AG04450 (cell line): Measurements from ENCODE around the gene THAP11. TPM values are rescaled to one million over a fixed set of nuclear protein-coding genes. Genes with fewer than 3 reads are reported as not detected.

Experiments used
- CTCF ChIA-PET: fragments of 300-600, 350-600 bp; formaldehyde crosslinking; extraction: SDS; loops from one replicate; lab custom pipeline; 2022; ENCODE audit warnings: antibody characterized with exemption, inconsistent platforms; lab: Charles Lee
- POLR2A ChIA-PET: fragments of 350-600 bp; formaldehyde crosslinking; extraction: SDS; loops from one replicate; lab custom pipeline; 2021; ENCODE audit warnings: antibody characterized with exemption, inconsistent platforms; lab: Yijun Ruan, JAX
- DNase-seq: peaks from one replicate; pipeline ENCODE4 v3.0.0-alpha.2; 2011; ENCODE audit warnings: low read depth, low spot score
- H3K27ac ChIP-seq: one replicate; pipeline ENCODE4 v1.5.1; 2012; ENCODE audit warnings: low read depth, low read length, control low read depth
- H3K27me3 ChIP-seq: one replicate; pipeline ENCODE4 v1.6.0; 2012; ENCODE audit warnings: low read length; ENCODE audit not compliant: control insufficient read depth, insufficient read depth
- H3K4me3 ChIP-seq: 2 replicates; pipeline ENCODE4 v1.5.1; 2011; ENCODE audit warnings: mild to moderate bottlenecking, low read depth, low read length, control low read depth
- H3K9me3 ChIP-seq: 2 replicates; pipeline ENCODE4 v1.5.1; 2012; ENCODE audit warnings: low read length; ENCODE audit not compliant: control insufficient read depth, insufficient read depth
- polyA plus RNA-seq: library from polyadenylated mRNA; depleted of rRNA; stranded (reverse); fragments of >200 nt; gene quantifications from 2 replicates; pipeline ENCODE4 v1.2.3, GENCODE V29; 2011
- TF ChIP-seq, protein P1 (sequence below): IDR thresholded peaks from 2 replicates; pipeline ENCODE4 v1.5.1; 2011; ENCODE audit warnings: low read depth, low read length, control low read depth, inconsistent platforms

The THAP11 gene
- polyA plus RNA-seq, 1 experiment: 22.3 TPM

DNA sequence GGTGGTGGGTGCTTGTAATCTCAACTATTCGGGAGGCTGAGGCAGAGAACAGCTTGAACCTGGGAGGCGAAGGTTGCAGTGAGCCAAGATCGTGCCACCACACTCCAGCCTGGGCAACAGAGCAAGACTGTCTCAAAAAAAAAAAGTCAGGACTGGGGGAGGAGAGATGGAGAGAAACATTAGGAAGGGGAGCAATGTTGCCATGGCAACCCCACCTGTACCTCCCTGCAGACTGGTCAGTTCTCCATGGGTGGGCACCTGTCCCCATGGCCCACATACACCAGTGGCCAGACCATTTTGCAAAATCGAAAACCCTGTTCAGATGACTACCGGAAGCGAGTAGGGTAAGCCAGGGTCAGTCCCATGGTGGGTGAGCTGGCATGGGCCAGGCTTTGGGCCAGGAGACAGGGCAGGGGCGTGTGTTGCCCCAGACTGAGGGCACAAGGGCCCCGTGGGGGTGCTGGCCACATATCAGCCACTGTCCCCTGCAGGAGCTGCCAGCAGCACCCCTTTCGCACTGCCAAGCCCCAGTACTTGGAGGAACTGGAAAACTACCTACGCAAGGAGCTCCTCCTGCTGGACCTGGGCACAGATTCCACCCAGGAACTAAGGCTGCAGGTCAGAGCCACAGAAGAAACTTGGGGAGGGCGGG, 21.4 kb upstream of the THAP11 start:
- POLR2A ChIA-PET: no interaction called here
- TF ChIP-seq, protein P1, sequence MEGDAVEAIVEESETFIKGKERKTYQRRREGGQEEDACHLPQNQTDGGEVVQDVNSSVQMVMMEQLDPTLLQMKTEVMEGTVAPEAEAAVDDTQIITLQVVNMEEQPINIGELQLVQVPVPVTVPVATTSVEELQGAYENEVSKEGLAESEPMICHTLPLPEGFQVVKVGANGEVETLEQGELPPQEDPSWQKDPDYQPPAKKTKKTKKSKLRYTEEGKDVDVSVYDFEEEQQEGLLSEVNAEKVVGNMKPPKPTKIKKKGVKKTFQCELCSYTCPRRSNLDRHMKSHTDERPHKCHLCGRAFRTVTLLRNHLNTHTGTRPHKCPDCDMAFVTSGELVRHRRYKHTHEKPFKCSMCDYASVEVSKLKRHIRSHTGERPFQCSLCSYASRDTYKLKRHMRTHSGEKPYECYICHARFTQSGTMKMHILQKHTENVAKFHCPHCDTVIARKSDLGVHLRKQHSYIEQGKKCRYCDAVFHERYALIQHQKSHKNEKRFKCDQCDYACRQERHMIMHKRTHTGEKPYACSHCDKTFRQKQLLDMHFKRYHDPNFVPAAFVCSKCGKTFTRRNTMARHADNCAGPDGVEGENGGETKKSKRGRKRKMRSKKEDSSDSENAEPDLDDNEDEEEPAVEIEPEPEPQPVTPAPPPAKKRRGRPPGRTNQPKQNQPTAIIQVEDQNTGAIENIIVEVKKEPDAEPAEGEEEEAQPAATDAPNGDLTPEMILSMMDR: no peak

DNA sequence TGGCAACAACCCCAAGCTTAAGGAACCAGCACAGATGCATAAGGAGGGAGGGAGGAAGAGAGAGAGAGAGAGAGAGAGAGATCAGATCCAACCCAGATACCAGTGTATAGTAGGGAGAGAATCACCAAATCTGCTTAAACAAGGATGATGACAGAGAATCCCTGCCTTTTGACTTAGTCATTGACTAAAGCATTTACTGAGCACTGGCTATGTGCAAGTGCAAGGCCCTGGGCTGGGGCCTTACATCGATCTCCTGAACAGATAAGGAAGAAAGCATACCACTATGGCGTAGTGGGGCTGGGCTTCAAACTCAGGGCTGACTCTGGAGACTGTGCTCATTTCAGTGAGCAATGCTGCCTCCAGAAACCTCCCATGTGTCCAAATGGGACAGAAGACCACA, 19.6 kb upstream of the THAP11 start:
- H3K27ac ChIP-seq: no peak overlapping the region
- no peaks in the 10 kb centered on the region for H3K27me3 ChIP-seq
- TF ChIP-seq, protein P1: no peak
- DNase-seq: no peak
- CTCF ChIA-PET: no interaction called here
- no peak overlapping the region for H3K4me3 ChIP-seq
- POLR2A ChIA-PET: interaction anchor here (0.6 kb wide), 1 partner anchor 488 kb away, joined by 3 read pairs; the partner anchor contains the start of gene SLC7A6OS
- no peaks in the 10 kb centered on the region for H3K9me3 ChIP-seq

More for the DNA sequence above, 21.4 kb upstream of the THAP11 start:
- no peak for DNase-seq
- Histone ChIP-seq H3K27me3 (no peaks in the 10 kb centered on the region), H3K4me3 (no peak overlapping the region), H3K9me3 (no peaks in the 10 kb centered on the region), H3K27ac (no peak overlapping the region)
- CTCF ChIA-PET: no interaction called here

DNA sequence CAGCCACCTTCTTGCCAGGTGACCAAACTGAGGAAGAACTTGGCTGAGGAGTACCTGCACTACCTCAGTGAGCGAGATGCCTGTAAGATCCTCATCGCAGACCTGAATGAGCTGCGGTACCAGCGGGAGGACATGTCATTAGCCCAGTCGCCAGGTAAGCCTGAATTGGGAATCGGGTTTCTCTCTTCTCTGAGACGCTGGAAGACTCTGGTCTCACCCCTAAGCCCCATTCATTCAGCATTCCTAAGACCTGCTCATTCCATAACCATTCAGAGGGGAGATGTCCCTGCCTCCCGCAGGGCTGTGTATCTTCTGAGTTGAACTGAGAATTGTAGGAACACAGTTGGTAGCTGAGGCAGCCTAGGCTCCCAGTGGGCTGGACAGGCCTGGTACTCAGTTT, 17.0 kb upstream of the THAP11 start:
- TF ChIP-seq, protein P1: no peak
- H3K9me3 ChIP-seq: no peaks in the 10 kb centered on the region
- H3K4me3 ChIP-seq: no peak overlapping the region
- DNase-seq: no peak
- no peaks in the 10 kb centered on the region for H3K27me3 ChIP-seq
- H3K27ac ChIP-seq: no peak overlapping the region
- ChIA-PET POLR2A (no interaction called here), CTCF (interaction anchor here (2.6 kb wide), 1 partner anchor 8 kb away, joined by 17 read pairs; no protein-coding TSS in a partner anchor)

DNA sequence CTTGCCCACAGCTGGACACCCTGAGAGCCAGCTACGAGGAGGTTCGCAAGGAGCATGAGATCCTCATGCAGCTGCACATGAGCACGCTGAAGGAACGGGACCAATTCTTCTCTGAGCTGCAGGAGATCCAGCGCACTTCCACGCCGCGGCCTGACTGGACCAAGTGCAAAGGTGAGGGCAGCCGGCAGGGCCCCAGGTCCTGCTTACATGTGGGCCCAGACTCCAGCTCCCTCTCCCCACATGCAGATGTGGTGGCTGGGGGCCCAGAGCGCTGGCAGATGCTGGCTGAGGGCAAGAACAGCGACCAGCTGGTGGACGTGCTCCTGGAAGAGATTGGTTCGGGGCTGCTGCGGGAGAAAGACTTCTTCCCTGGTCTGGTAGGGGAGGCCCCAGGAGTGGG, 16.2 kb upstream of the THAP11 start:
- no peaks in the 10 kb centered on the region for H3K27me3 ChIP-seq
- TF ChIP-seq, protein P1: no peak
- POLR2A ChIA-PET: interaction anchor here (0.8 kb wide), 1 partner anchor 15 kb away, joined by 3 read pairs; no protein-coding TSS in a partner anchor
- DNase-seq: no peak
- H3K27ac ChIP-seq: no peak overlapping the region
- H3K9me3 ChIP-seq: no peaks in the 10 kb centered on the region
- CTCF ChIA-PET: interaction anchor here (2.6 kb wide), 1 partner anchor 9 kb away, joined by 17 read pairs; no protein-coding TSS in a partner anchor
- no peak overlapping the region for H3K4me3 ChIP-seq

DNA sequence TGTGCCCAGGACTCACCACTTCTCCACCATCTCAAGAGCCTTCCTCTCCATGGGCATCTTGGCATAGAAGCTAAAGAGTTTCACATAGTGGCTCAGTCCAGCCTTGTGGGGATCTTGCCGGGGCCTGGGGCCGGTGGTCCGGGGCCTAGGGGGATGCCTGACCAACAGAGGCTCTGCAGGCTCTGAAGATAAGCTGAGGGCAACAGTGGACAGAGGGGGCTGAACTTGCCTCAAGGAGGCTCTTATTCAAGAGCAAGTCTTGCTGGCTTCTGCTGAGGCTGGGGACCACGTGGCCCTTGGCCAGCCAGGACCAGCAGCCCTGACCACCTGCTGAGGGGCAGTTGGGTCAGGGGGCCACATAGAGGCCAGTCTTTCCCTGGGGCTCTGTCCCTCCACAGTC, 13.5 kb upstream of the THAP11 start:
- DNase-seq: no peak
- H3K9me3 ChIP-seq: no peaks in the 10 kb centered on the region
- ChIA-PET CTCF (no interaction called here), POLR2A (no interaction called here)
- H3K27me3 ChIP-seq: no peaks in the 10 kb centered on the region
- H3K27ac ChIP-seq: no peak overlapping the region
- H3K4me3 ChIP-seq: no peak overlapping the region
- TF ChIP-seq, protein P1: no peak
